CD4-positive, alpha-beta T cell (primary cell): Measurements from ENCODE around the gene AMBRA1. TPM values are rescaled to one million over a fixed set of nuclear protein-coding genes. Genes with fewer than 3 reads are reported as not detected.

Experiments
- ATAC-seq: fragments of 200-7000 bp; cut with Tn5 transposase; one replicate; pipeline ENCODE4 v1.10.0; 2022; ENCODE audit warnings: mild to moderate bottlenecking; ENCODE audit not compliant: poor library complexity
- CTCF ChIA-PET: fragments of 350-600 bp; sonication (Branson Sonifier 250); formaldehyde crosslinking; loops from one replicate; lab custom pipeline; 2021; ENCODE audit warnings: antibody characterized with exemption, inconsistent platforms; lab: Charles Lee
- POLR2A ChIA-PET: fragments of 350-600 bp; sonication (Branson Sonifier 250); formaldehyde crosslinking; loops from one replicate; lab custom pipeline; 2021; ENCODE audit warnings: antibody characterized with exemption, inconsistent platforms; lab: Charles Lee
- DNase-seq, 14 experiments: peaks; one replicate each; pipeline ENCODE4 v3.0.0-alpha.2; 2013 to 2020; ENCODE audit warnings: mixed read lengths in 2 of 14
- H3K27ac ChIP-seq, 2 donors: one replicate each; pipeline versions ENCODE4 v1.5.1 to v1.7.0; 2013; ENCODE audit warnings: low read length in 2 of 2, low read depth in 1 of 2, mild to moderate bottlenecking in 1 of 2
- H3K27me3 ChIP-seq, 2 experiments: 1 replicate in 1 of 2; 2 replicates in 1 of 2; pipeline versions ENCODE4 v1.6.1 to v1.7.0; 2013; ENCODE audit warnings: low read length in 2 of 2, control low read depth in 1 of 2, mild to moderate bottlenecking in 1 of 2, moderate library complexity in 1 of 2; ENCODE audit not compliant: insufficient read depth in 2 of 2, control insufficient read depth in 1 of 2
- H3K36me3 ChIP-seq: one replicate; pipeline ENCODE4 v1.6.1; 2013; ENCODE audit warnings: low read length, control low read depth; ENCODE audit not compliant: insufficient read depth
- H3K4me1 ChIP-seq: one replicate; pipeline ENCODE4 v1.6.1; 2013; ENCODE audit warnings: low read length, control low read depth; ENCODE audit not compliant: insufficient read depth
- H3K4me3 ChIP-seq: one replicate; pipeline ENCODE4 v1.5.1; 2013; ENCODE audit warnings: mild to moderate bottlenecking, low read length, moderate library complexity
- H3K9me3 ChIP-seq, 2 experiments: 1 replicate in 1 of 2; 2 replicates in 1 of 2; pipeline versions ENCODE4 v1.6.1 to v1.7.0; 2013; ENCODE audit warnings: low read length in 2 of 2, mild to moderate bottlenecking in 2 of 2, control low read depth in 1 of 2, moderate library complexity in 1 of 2; ENCODE audit not compliant: control insufficient read depth in 1 of 2, insufficient read depth in 1 of 2
- H3K27ac Mint-ChIP-seq: one replicate; pipeline ENCODE4 v1.8.0; 2020; ENCODE audit warnings: mixed read lengths
- H3K27me3 Mint-ChIP-seq: one replicate; pipeline ENCODE4 v1.8.0; 2021; ENCODE audit warnings: mixed read lengths
- H3K36me3 Mint-ChIP-seq: one replicate; pipeline ENCODE4 v1.8.0; 2021; ENCODE audit warnings: low read depth, mixed read lengths
- H3K4me1 Mint-ChIP-seq: one replicate; pipeline ENCODE4 v1.8.0; 2021; ENCODE audit warnings: low read depth, mixed read lengths
- H3K4me3 Mint-ChIP-seq: one replicate; pipeline ENCODE4 v1.8.0; 2020; ENCODE audit warnings: mild to moderate bottlenecking, mixed read lengths
- H3K9me3 Mint-ChIP-seq: one replicate; pipeline ENCODE4 v1.8.0; 2020; ENCODE audit warnings: mixed read lengths
- intact Hi-C, 2 experiments: fragments of 100-400 bp; cut with DNase I in 1 of 2; cut with micrococcal nuclease in 1 of 2; formaldehyde crosslinking; loops; one replicate each; pipeline versions ENCODE4 v1.15.1 to v1.9.0; 2023 to 2025; cut with DNase I, micrococcal nuclease
- total RNA-seq, 174 experiments: library from RNA in 2 of 174; stranded (reverse) in 2 of 174; gene quantifications; one replicate each; pipeline ENCODE4 v1.2.3 and lab custom pipeline; 2021 to 2026
- TF ChIP-seq, protein P1 (sequence below): fragments of 200-600 bp; IDR thresholded peaks from one replicate; pipeline ENCODE4 v1.8.0; 2022; ENCODE audit warnings: antibody characterized with exemption, mild to moderate bottlenecking

The AMBRA1 gene
- total RNA-seq, 2 experiments from 2014 or later = 29.4 to 31.9 TPM

DNA sequence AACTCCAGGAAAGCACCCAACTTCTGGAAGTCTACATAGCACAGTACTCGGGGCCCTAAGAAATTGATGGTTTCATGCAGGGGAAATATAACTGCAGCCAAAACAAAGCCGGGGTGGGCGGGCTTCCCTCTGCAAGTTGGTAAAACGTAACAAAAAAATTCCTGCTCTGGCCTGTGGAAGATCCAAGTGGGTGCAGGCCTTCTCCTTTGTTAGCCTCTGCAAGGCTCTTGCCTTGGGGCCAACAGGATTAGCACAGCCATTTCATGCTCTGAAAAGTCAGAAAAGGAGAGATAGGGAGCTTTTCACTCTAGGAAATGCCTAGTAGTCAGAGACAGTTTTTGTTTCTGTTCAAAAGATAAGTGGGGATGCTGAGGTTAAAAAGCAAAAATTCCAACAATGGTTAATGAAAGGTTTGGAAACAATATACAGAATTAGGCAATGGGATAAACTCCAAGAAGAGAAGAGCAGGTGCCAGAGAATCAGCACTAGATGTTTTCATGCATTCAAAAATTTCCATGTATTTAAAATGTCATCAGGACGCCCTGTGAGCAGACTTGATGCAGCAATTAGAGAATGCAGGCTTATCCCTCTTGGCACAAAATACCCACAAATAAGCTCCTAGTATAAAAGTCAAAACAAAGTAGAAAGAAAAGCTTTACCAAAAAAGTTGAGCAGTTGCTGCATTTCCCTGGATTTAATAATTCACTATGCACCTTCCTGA, 130.0 kb downstream of the AMBRA1 start:
- POLR2A ChIA-PET = no interaction called here

DNA sequence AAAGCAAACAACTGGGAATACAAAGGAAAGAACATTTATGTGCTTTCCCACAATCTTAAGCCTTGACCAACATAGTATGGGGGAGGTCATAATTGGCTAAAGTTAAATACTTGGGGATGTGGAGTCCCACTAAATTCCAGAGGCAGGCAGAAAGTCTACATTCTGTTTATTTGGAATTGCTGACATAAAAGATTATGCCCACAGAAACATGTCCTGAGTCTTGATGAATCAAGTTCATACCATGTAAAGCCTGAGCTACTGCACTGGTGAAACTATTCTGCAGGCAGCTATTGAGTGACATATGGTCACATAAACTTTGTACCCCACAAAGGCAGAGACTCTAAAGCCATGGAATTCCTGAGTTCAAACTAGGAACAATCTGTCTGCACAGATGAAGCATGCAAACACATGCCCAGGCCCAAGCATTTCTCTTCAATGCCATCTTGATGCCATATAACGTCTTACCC, 132.3 kb downstream of the AMBRA1 start:
- no peaks in the 10 kb centered on the region for H3K27me3 Mint-ChIP-seq
- CTCF ChIA-PET = no interaction called here

More for the DNA sequence above, 130.0 kb downstream of the AMBRA1 start:
- DNase-seq (no peak), ATAC-seq (no peak)
- intact Hi-C loops = no loop called here
- no peak overlapping the region for H3K27ac ChIP-seq
- Mint-ChIP-seq H3K4me1 (peaks cover 29% of the 10 kb centered on the region), H3K27me3 (no peaks in the 10 kb centered on the region), H3K9me3 (no peaks in the 10 kb centered on the region), H3K36me3 (peaks cover 27% of the 10 kb centered on the region), H3K4me3 (no peak overlapping the region), H3K27ac (no peak overlapping the region)
- peaks cover 15% of the 10 kb centered on the region for H3K36me3 ChIP-seq
- H3K27me3 ChIP-seq = no peaks in the 10 kb centered on the region
- H3K4me1 ChIP-seq = no peaks in the 10 kb centered on the region
- TF ChIP-seq, protein P1, sequence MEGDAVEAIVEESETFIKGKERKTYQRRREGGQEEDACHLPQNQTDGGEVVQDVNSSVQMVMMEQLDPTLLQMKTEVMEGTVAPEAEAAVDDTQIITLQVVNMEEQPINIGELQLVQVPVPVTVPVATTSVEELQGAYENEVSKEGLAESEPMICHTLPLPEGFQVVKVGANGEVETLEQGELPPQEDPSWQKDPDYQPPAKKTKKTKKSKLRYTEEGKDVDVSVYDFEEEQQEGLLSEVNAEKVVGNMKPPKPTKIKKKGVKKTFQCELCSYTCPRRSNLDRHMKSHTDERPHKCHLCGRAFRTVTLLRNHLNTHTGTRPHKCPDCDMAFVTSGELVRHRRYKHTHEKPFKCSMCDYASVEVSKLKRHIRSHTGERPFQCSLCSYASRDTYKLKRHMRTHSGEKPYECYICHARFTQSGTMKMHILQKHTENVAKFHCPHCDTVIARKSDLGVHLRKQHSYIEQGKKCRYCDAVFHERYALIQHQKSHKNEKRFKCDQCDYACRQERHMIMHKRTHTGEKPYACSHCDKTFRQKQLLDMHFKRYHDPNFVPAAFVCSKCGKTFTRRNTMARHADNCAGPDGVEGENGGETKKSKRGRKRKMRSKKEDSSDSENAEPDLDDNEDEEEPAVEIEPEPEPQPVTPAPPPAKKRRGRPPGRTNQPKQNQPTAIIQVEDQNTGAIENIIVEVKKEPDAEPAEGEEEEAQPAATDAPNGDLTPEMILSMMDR = no peak
- H3K9me3 ChIP-seq = no peaks in the 10 kb centered on the region
- CTCF ChIA-PET = no interaction called here
- no peak overlapping the region for H3K4me3 ChIP-seq

DNA sequence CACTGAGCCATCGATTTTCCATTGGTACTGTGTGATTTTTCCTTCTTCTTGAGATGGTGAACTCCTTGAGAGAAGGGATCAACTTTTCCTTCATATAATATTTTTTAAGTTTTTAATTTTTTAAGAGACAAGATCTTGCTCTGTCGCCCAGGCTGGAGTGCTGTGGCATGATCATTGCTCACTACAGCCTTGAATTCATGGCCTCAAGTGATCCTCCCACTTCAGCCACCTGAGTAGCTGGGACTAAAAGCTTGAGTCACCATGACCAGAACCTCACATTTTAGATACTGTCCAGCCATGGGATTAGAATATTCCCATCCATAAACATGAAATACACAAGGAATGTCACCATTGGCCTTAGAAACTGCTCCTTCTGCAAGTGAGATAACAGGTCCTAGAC, 135.3 kb downstream of the AMBRA1 start:
- ChIA-PET POLR2A (no interaction called here), CTCF (no interaction called here)
- Histone ChIP-seq H3K27ac (no peak overlapping the region), H3K4me3 (no peak overlapping the region), H3K4me1 (no peaks in the 10 kb centered on the region), H3K36me3 (peaks cover 4% of the 10 kb centered on the region), H3K27me3 (no peaks in the 10 kb centered on the region), H3K9me3 (no peaks in the 10 kb centered on the region)
- ATAC-seq = no peak
- intact Hi-C loops = no loop called here
- Mint-ChIP-seq H3K27me3 (no peaks in the 10 kb centered on the region), H3K36me3 (peaks cover 12% of the 10 kb centered on the region), H3K9me3 (no peaks in the 10 kb centered on the region), H3K27ac (no peak overlapping the region), H3K4me1 (peaks cover 15% of the 10 kb centered on the region), H3K4me3 (no peak overlapping the region)
- TF ChIP-seq, protein P1 = no peak
- no peak for DNase-seq

More for the DNA sequence above, 132.3 kb downstream of the AMBRA1 start:
- peaks cover 38% of the 10 kb centered on the region for H3K4me1 Mint-ChIP-seq
- Histone ChIP-seq H3K4me3 (no peak overlapping the region), H3K27ac (no peak overlapping the region), H3K27me3 (no peaks in the 10 kb centered on the region), H3K4me1 (no peaks in the 10 kb centered on the region), H3K9me3 (no peaks in the 10 kb centered on the region), H3K36me3 (peaks cover 7% of the 10 kb centered on the region)
- ATAC-seq (no peak), DNase-seq (no peak)
- TF ChIP-seq, protein P1 = no peak
- POLR2A ChIA-PET = no interaction called here
- intact Hi-C loops = no loop called here
- peaks cover 17% of the 10 kb centered on the region for H3K36me3 Mint-ChIP-seq
- H3K27ac Mint-ChIP-seq = no peak overlapping the region
- no peaks in the 10 kb centered on the region for H3K9me3 Mint-ChIP-seq
- H3K4me3 Mint-ChIP-seq = no peak overlapping the region
